Middle frontal gyrus (tissue), 1 donor: Measurements from ENCODE around the gene NAXE.
A peak's percentile ranks its signal among the peaks of the same experiment; 100 is the strongest.
"Not testable (repeated sequence)": the region's sequence is repeated elsewhere in the genome, so short reads cannot be mapped to it uniquely, and the experiment has no call there.

Experiments used
- DNase-seq: peaks from one replicate; pipeline ENCODE4 v3.0.0-alpha.2; 2015; ENCODE audit warnings: low spot score; ENCODE audit errors: extremely low spot score

Gene NAXE

DNA sequence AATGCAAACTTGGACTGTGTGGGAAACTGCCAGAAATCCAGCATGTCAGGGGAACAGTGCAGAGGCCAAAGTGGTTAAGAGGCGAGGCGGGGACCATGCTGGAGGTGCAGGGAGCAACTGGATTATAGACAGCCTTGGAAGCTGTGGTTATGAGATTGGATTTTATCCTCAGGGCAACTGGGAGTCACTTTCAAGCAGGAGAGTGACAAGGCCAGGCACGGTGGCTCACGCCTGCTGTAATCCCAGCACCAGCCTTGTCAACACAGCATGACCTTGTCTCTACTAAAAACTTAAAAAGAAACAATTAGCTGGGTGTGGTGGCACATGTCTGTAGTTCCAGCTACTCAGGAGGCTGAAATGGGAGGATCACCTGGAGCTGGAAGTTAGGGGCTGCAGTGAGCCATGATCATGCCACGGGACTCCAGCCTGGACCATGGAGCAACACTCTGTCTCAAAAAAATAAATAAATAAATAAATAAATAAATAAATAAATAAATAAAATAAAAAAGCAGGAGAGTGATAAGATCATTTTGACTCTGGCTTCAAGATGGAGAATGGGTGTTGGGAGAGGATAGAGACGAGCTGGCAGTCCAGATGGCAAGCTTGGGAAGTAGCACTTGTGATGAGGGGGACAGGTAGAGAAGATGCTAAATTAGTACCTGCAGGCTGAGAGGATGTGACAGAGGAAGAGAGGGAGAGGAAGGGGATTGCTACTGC, 31.2 kb downstream of the NAXE start:
- DNase-seq: no peak

GRCh38 chr1:156623946-156624813, 32.6 kb downstream of the NAXE start:
- peak; percentile 50 for DNase-seq

DNA sequence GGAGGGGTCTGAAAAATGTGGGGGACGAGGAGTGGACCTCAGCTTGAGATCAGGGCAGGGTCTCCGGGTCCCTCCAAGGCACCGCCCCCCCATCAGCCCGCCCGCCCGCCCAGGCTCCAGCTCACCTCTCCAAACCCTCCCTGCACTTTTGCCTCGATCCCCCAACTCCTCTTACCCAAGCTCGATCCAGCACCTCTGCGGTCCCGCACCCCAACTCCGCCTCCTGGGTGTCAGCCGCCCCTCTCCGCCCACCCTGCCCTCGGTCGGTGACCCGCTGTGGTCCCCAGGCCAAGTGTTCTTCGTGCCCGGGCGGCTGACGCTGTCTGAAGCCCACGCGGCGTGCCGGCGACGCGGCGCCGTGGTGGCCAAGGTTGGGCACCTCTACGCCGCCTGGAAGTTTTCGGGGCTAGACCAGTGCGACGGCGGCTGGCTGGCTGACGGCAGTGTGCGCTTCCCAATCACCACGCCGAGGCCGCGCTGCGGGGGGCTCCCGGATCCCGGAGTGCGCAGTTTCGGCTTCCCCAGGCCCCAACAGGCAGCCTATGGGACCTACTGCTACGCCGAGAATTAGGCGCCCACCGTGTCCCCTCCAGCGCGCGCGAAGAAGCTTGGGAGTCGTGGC, 33.3 kb downstream of the NAXE start:
- no peak for DNase-seq

DNA sequence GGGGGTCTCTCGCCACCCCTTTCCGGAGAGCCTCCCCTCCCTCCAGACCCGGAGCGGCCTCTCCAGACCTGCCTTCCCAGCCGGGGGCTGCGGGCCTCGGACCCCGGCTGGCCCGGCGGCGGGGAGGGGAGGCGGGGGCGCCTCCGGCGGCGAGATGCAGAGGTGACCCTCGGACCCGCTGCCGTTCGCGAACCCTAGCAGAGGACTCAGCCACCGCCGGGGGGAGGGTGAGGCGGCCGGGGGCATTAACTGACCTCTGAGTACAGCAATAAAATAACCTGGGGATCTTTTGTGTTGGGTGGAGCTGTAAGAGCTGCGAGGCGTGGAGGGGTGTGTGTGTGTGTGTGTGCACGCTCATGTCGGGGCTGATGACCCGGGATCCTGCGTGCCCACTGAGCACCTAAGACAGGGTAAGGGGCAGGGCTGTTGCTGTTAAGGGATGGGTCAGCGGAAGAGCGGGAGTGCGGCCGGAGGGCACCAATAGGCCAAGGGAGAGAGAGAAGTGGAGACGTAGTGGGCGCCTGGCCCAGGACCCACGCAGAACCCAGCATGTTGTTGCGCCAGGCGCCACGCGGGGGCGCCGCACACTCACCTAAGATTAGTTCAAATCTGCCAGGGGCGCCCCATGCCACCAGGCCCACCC, 34.0 kb downstream of the NAXE start:
- DNase-seq: no peak

- DNase-seq: no peak
These were observed 34.5 kb downstream of the NAXE start for GRCh38 chr1:156626079-156626438.

GRCh38 chr1:156627313-156627880, 35.8 kb downstream of the NAXE start:
- no peak for DNase-seq

- DNase-seq: no peak
These were observed 38.4 kb downstream of the NAXE start for GRCh38 chr1:156629823-156630449.

DNA sequence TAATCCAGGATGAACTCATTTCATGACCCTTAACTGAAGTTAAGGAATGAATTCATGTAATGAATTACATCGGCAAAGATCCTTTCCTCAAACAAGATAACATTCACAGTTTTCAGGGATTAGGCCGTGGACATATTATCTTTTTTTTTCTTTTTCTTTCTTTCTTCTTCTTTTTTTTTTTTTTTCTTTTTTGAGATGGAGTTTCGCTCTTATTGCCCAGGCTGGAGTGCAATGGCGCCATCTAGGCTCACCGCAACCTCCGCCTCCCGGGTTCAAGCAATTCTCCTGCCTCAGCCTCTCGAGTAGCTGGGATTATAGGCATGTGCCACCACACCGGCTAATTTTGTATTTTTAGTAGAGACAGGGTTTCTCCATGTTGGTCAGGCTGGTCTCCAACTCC, 39.6 kb downstream of the NAXE start:
- not testable (repeated sequence) for DNase-seq

- no peak for DNase-seq
These were observed 40.8 kb downstream of the NAXE start for GRCh38 chr1:156632355-156632754.

GRCh38 chr1:156638189-156638985, 46.8 kb downstream of the NAXE start:
- no peak for DNase-seq

GRCh38 chr1:156639601-156640101, 48.1 kb downstream of the NAXE start:
- no peak for DNase-seq

GRCh38 chr1:156640842-156641706, 49.5 kb downstream of the NAXE start:
- DNase-seq: no peak

DNA sequence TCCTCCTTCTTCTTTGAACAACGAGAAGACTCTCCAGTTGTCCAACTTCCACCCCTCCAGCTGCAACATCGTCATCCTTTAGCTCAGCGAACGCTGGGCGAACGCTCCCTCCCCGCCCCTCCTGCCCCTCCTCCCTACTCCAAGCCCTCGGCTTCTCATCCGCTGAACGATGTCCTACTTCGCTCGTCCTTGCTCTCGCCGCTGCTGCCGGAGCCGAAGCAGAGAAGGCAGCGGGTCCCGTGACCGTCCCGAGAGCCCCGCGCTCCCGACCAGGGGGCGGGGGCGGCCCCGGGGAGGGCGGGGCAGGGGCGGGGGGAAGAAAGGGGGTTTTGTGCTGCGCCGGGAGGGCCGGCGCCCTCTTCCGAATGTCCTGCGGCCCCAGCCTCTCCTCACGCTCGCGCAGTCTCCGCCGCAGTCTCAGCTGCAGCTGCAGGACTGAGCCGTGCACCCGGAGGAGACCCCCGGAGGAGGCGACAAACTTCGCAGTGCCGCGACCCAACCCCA, 50.2 kb downstream of the NAXE start, which contains the start of gene BCAN:
Gene BCAN (plus strand): TSS at position 357 of the 504 bp plus-strand sequence. CDS start 3,938 bp downstream, outside the sequence.
- no peak for DNase-seq

- no peak for DNase-seq
These were observed 50.9 kb downstream of the NAXE start for GRCh38 chr1:156642265-156643048.

DNA sequence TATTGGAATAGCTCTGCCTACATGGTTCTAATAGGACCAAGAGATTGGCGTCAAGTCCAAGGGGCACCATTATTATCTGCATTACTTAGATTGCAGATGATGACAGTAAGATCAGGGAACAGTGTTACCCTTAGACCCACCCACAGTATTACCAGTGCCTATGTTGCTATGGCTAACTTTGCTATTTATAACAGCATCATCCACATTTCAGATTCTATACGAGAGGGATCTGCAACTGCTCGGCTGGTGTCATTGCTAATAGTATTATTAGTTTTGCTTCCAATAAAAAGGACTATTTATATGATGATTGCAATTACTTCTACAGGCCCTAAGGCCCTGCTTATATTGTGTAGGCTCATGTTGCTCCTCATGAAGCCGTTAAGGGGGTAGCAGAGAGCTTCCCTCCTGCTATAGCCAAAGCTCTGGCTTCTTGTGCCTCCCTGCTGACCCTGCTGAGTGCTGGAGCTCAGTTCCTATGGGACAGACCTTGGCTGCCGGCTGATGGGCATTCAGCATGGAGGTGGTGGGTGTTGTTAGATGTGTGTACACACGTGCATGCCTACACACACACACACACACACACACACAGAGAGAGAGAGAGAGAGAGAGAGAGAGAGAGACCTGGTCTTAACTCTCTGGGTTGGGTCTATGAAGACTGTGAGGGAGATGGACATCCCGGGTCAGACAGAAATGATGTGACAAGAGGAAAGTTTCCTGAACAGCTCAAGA, 51.6 kb downstream of the NAXE start:
- DNase-seq: no peak

DNA sequence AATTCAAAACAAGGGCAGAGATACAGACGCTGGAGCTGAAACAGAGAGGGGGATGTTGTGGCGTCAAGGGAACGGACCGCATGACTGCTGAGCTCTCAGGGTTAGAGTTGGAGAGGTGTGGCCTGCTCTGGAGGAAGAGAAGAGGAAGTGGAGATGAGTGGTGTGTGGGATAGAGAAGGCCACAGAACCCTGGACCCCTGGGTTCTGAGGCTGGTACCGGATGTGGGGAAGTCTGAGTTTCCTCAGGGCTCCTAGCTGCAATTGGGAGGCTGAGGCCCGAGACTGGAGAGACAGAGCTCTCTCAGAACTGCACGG, 52.2 kb downstream of the NAXE start:
- no peak for DNase-seq
